ENCODE data around the gene ZMYM4. TPM values are rescaled to one million over a fixed set of nuclear protein-coding genes. Genes with fewer than 3 reads are reported as not detected.

ZMYM4 gene
- total and polyA plus RNA-seq, 4 donors, result 9.0 to 63.8 (median 21.7) TPM

DNA sequence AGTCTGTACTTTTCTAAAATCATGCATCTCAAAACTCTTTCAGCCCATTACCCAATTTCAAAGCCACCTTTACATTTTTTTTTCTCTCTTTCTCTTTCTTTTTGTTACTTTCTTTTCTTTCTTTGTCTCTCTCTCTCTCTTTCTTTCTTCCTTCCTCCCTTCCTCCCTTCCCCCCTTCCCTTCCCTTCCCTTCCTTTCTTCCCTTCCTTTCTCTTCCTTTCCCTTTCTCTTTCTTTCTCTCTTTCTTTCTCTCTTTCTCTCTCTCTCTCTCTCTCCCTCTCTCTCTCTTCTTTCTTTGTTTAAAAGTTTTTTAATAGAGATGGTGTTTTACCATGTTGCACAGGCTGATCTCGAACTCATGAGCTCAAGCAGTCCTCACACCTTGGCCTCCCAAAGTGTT lies 11.5 kb downstream of the ZMYM4 start:
- peaks cover 2 to 13% (median 5%) of the 10 kb centered on the region in 4 donors for H3K36me3 ChIP-seq (ENCODE audit: control insufficient read depth in 4 of 4, insufficient read depth in 4 of 4, low read length in 4 of 4)
- H3K9me3 ChIP-seq (ENCODE audit: control insufficient read depth in 4 of 4, insufficient read depth in 3 of 4, low read length in 3 of 4), result peaks cover 0 to 7% (median 0%) of the 10 kb centered on the region in 4 donors
- TF ChIP-seq, protein P1, sequence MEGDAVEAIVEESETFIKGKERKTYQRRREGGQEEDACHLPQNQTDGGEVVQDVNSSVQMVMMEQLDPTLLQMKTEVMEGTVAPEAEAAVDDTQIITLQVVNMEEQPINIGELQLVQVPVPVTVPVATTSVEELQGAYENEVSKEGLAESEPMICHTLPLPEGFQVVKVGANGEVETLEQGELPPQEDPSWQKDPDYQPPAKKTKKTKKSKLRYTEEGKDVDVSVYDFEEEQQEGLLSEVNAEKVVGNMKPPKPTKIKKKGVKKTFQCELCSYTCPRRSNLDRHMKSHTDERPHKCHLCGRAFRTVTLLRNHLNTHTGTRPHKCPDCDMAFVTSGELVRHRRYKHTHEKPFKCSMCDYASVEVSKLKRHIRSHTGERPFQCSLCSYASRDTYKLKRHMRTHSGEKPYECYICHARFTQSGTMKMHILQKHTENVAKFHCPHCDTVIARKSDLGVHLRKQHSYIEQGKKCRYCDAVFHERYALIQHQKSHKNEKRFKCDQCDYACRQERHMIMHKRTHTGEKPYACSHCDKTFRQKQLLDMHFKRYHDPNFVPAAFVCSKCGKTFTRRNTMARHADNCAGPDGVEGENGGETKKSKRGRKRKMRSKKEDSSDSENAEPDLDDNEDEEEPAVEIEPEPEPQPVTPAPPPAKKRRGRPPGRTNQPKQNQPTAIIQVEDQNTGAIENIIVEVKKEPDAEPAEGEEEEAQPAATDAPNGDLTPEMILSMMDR (IDR thresholded peaks at IDR 0.05; ENCODE audit: control extremely low read depth, extremely low read depth), result no peak
- no peak overlapping the region for H3K9ac ChIP-seq (ENCODE audit: insufficient read depth in 1 of 2, low read length in 2 of 2)
- WGBS, 2 donors, result 95 to 96% methylated on average over 1 of the region's 1 CpG
- peaks cover 0 to 9% (median 0%) of the 10 kb centered on the region in 5 donors for H3K4me1 ChIP-seq (ENCODE audit: control insufficient read depth in 5 of 5, insufficient read depth in 5 of 5, low read length in 5 of 5)
- H3K4me3 ChIP-seq, result no peak overlapping the region
- ATAC-seq (ENCODE audit: insufficient read depth, low FRiP score), result no peak
- no peak for DNase-seq
- H3K27me3 ChIP-seq (ENCODE audit: control insufficient read depth in 3 of 3, insufficient read depth in 3 of 3, low read length in 2 of 3), result no peaks in the 10 kb centered on the region
- H3K27ac ChIP-seq (ENCODE audit: low read depth in 1 of 2, low read length in 1 of 2), result no peak overlapping the region

DNA sequence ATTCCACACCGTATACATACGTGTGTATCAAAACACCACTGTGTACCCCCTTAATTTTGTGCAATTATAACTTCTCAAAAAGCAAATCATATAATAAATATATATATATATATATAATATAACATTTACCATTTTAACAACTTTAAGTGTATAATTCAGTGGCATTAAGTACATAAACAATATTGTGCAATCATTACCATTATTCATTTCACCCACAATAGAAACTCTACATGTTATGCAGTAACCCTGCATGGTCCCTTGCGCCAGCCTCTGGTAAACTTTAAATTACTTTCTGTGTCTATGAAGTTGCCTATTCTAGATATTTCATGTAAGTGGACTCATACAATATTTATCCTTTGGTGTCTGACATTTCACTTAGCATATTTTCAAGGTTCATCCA lies 13.1 kb downstream of the ZMYM4 start:
- WGBS, 2 donors, result 98 to 99% methylated on average over 3 of the region's 3 CpGs
- TF ChIP-seq, protein P1 (IDR thresholded peaks at IDR 0.05; ENCODE audit: control extremely low read depth, extremely low read depth), result no peak
- peaks cover 2 to 15% (median 5%) of the 10 kb centered on the region in 4 donors for H3K36me3 ChIP-seq (ENCODE audit: control insufficient read depth in 4 of 4, insufficient read depth in 4 of 4, low read length in 4 of 4)
- H3K9ac ChIP-seq (ENCODE audit: insufficient read depth in 1 of 2, low read length in 2 of 2), result no peak overlapping the region
- no peak for DNase-seq
- H3K27ac ChIP-seq (ENCODE audit: low read depth in 1 of 2, low read length in 1 of 2), result no peak overlapping the region
- H3K4me1 ChIP-seq (ENCODE audit: control insufficient read depth in 5 of 5, insufficient read depth in 5 of 5, low read length in 5 of 5), result peaks cover 0 to 12% (median 0%) of the 10 kb centered on the region in 5 donors
- no peak for ATAC-seq (ENCODE audit: insufficient read depth, low FRiP score)
- H3K4me3 ChIP-seq, result no peak overlapping the region
- H3K27me3 ChIP-seq (ENCODE audit: control insufficient read depth in 3 of 3, insufficient read depth in 3 of 3, low read length in 2 of 3), result no peaks in the 10 kb centered on the region
- peaks cover 0 to 7% (median 0%) of the 10 kb centered on the region in 4 donors for H3K9me3 ChIP-seq (ENCODE audit: control insufficient read depth in 4 of 4, insufficient read depth in 3 of 4, low read length in 3 of 4)

DNA sequence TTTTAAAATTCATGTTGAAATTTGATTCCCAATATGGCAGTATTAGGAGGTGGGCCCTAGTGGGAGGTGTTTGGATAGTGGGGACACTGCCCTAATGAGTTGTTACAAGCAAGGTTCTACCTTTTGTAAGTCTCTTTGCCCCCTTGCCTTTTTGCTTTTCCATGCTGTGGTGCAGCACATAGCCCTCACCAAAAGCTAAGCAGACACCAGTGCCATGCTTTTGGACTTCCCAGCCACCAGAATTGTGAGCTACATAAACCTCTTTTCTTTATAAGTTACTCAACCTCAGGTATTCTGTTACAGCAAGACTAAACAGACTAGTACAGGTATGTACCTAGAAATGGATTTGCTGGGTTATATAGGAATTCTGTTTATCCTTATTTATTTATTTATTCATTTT lies 13.7 kb downstream of the ZMYM4 start:
- Histone ChIP-seq H3K27ac (ENCODE audit: low read depth in 1 of 2, low read length in 1 of 2) (no peak overlapping the region), H3K27me3 (ENCODE audit: control insufficient read depth in 3 of 3, insufficient read depth in 3 of 3, low read length in 2 of 3) (no peaks in the 10 kb centered on the region), H3K4me3 (no peak overlapping the region), H3K9ac (ENCODE audit: insufficient read depth in 1 of 2, low read length in 2 of 2) (no peak overlapping the region), H3K4me1 (ENCODE audit: control insufficient read depth in 5 of 5, insufficient read depth in 5 of 5, low read length in 5 of 5) (peaks cover 0 to 12% (median 0%) of the 10 kb centered on the region in 5 donors), H3K9me3 (ENCODE audit: control insufficient read depth in 4 of 4, insufficient read depth in 3 of 4, low read length in 3 of 4) (peaks cover 0 to 7% (median 0%) of the 10 kb centered on the region in 4 donors), H3K36me3 (ENCODE audit: control insufficient read depth in 4 of 4, insufficient read depth in 4 of 4, low read length in 4 of 4) (peaks cover 2 to 15% (median 5%) of the 10 kb centered on the region in 4 donors)
- ATAC-seq (ENCODE audit: insufficient read depth, low FRiP score) (no peak), DNase-seq (no peak)
- TF ChIP-seq, protein P1 (IDR thresholded peaks at IDR 0.05; ENCODE audit: control extremely low read depth, extremely low read depth), result no peak

DNA sequence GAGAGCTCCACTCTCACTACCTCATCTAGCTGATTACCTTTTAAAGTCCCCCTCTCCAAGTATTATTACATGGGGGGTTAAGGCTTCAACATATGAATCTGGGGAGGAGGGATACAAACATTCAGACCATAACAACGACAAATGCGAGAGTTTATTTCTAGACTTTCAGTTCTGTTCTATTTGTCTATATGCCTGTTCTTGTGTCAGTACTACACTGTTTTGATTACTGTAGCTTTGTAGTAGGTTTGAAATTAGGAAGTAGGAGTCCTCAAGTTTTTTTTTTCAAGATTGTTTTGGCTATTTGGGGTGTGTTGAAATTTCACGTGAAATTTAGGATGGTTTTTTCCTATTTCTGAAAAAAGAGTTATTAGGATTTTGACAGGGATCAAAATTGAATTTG lies 16.3 kb downstream of the ZMYM4 start:
- DNase-seq (no peak), ATAC-seq (ENCODE audit: insufficient read depth, low FRiP score) (no peak)
- Histone ChIP-seq H3K4me1 (ENCODE audit: control insufficient read depth in 5 of 5, insufficient read depth in 5 of 5, low read length in 5 of 5) (peaks cover 0 to 16% (median 0%) of the 10 kb centered on the region in 5 donors), H3K9ac (ENCODE audit: insufficient read depth in 1 of 2, low read length in 2 of 2) (no peak overlapping the region), H3K27ac (ENCODE audit: low read depth in 1 of 2, low read length in 1 of 2) (no peak overlapping the region), H3K27me3 (ENCODE audit: control insufficient read depth in 3 of 3, insufficient read depth in 3 of 3, low read length in 2 of 3) (no peaks in the 10 kb centered on the region), H3K4me3 (no peak overlapping the region), H3K9me3 (ENCODE audit: control insufficient read depth in 4 of 4, insufficient read depth in 3 of 4, low read length in 3 of 4) (peaks cover 0 to 7% (median 0%) of the 10 kb centered on the region in 4 donors), H3K36me3 (ENCODE audit: control insufficient read depth in 4 of 4, insufficient read depth in 4 of 4, low read length in 4 of 4) (peaks cover 0 to 15% (median 4%) of the 10 kb centered on the region in 4 donors)
- WGBS, 2 donors, result 79 to 93% methylated on average over 3 of the region's 3 CpGs
- TF ChIP-seq, protein P1 (IDR thresholded peaks at IDR 0.05; ENCODE audit: control extremely low read depth, extremely low read depth), result no peak
